ACC112 (cell line): ENCODE measurements around the gene ADGRF1.

Experiments
- H2AFZ ChIP-seq: fragments of 200-600 bp; sonication (generic); one replicate; pipeline ENCODE4 v1.6.0; 2017; ENCODE audit warnings: antibody characterized with exemption, low read length; ENCODE audit not compliant: unreplicated experiment
- H3K27ac ChIP-seq: fragments of 200-600 bp; sonication (generic); 2 replicates; pipeline ENCODE4 v1.5.1; 2014; ENCODE audit warnings: low read depth, mild to moderate bottlenecking, antibody characterized with exemption, low read length, moderate library complexity
- H3K27me3 ChIP-seq: fragments of 200-600 bp; sonication (generic); 2 replicates; pipeline ENCODE4 v1.6.1; 2014; ENCODE audit warnings: mild to moderate bottlenecking, antibody characterized with exemption, low read length, moderate library complexity, mixed read lengths; ENCODE audit not compliant: insufficient read depth
- H3K36me3 ChIP-seq: fragments of 200-600 bp; sonication (generic); 2 replicates; pipeline ENCODE4 v1.6.1; 2016; ENCODE audit warnings: mild to moderate bottlenecking, antibody characterized with exemption, low read length, moderate library complexity, mixed read lengths; ENCODE audit not compliant: insufficient read depth
- H3K4me1 ChIP-seq: fragments of 200-600 bp; sonication (generic); one replicate; pipeline ENCODE4 v1.6.1; 2016; ENCODE audit warnings: low read length, mixed read lengths; ENCODE audit not compliant: insufficient read depth, unreplicated experiment, control insufficient read depth
- H3K4me3 ChIP-seq: fragments of 200-600 bp; sonication (generic); 2 replicates; pipeline ENCODE4 v1.5.1; 2014; ENCODE audit warnings: mild to moderate bottlenecking, low read depth, low read length
- H3K79me2 ChIP-seq: fragments of 200-600 bp; sonication (generic); one replicate; pipeline ENCODE4 v1.6.0; 2016; ENCODE audit warnings: low read length; ENCODE audit not compliant: control insufficient read depth, unreplicated experiment, insufficient read depth

The ADGRF1 gene

GRCh38 chr6:47041741-47042140 lies 391 bp downstream of the ADGRF1 start:
- H3K36me3 ChIP-seq: no peaks in the 10 kb centered on the region
- no peaks in the 10 kb centered on the region for H3K4me1 ChIP-seq
- no peaks in the 10 kb centered on the region for H3K79me2 ChIP-seq
- no peak overlapping the region for H3K27ac ChIP-seq
- no peak overlapping the region for H3K4me3 ChIP-seq
- H2AFZ ChIP-seq: no peak overlapping the region
- peaks cover 6% of the 10 kb centered on the region for H3K27me3 ChIP-seq

GRCh38 chr6:47034926-47035325 lies 7.2 kb downstream of the ADGRF1 start:
- Histone ChIP-seq H3K27ac (no peak overlapping the region), H3K27me3 (peaks cover 41% of the 10 kb centered on the region), H2AFZ (no peak overlapping the region), H3K4me1 (no peaks in the 10 kb centered on the region), H3K4me3 (no peak overlapping the region), H3K36me3 (no peaks in the 10 kb centered on the region), H3K79me2 (no peaks in the 10 kb centered on the region)

DNA sequence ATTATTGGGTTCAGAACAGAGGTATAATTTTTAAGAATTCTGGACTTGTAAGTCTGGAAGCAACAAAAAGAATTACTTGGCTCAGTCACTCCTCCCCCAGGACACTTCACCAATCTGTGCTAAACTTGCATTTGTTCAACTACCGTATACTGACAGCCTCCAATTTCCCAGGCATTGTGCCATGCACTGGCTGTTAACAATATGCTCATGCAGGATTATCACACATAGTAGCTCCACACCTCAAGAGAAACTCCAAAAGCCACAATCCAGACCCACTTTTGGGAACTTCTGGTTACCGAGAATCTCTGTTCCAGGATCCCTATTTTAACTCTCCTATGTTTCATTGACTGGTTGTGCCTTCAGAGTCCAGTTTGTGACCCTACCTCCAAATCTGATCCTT lies 7.7 kb downstream of the ADGRF1 start:
- Histone ChIP-seq H3K36me3 (no peaks in the 10 kb centered on the region), H3K4me3 (no peak overlapping the region), H3K27ac (no peak overlapping the region), H3K79me2 (no peaks in the 10 kb centered on the region), H2AFZ (no peak overlapping the region), H3K4me1 (no peaks in the 10 kb centered on the region), H3K27me3 (peaks cover 44% of the 10 kb centered on the region)

GRCh38 chr6:47032974-47033765 lies 9.0 kb downstream of the ADGRF1 start:
- Histone ChIP-seq H3K4me1 (no peaks in the 10 kb centered on the region), H2AFZ (no peak overlapping the region), H3K79me2 (no peaks in the 10 kb centered on the region), H3K27me3 (peaks cover 44% of the 10 kb centered on the region), H3K27ac (no peak overlapping the region), H3K4me3 (no peak overlapping the region), H3K36me3 (no peaks in the 10 kb centered on the region)

DNA sequence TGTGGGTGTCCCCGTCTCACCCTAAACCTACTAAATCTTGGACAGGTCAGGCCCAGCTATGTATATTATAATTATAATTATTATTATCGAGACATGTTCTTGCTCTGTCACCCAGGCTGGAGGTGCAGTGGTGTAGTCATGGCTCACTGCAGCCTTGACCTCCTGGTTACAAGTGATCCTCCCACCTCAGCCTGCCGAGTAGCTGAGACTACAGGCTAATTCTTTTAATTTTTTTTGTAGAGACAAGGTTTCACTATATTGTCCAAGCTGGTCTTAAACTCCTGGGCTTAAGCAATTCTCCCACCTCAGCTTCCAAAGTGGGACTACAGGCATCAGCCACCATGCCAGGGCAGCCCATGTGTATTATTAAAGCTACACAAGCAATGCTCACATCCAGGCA lies 10.5 kb downstream of the ADGRF1 start:
- H3K27me3 ChIP-seq: peaks cover 37% of the 10 kb centered on the region
- no peak overlapping the region for H3K27ac ChIP-seq
- no peaks in the 10 kb centered on the region for H3K36me3 ChIP-seq
- no peak overlapping the region for H2AFZ ChIP-seq
- no peaks in the 10 kb centered on the region for H3K79me2 ChIP-seq
- no peaks in the 10 kb centered on the region for H3K4me1 ChIP-seq
- H3K4me3 ChIP-seq: no peak overlapping the region

DNA sequence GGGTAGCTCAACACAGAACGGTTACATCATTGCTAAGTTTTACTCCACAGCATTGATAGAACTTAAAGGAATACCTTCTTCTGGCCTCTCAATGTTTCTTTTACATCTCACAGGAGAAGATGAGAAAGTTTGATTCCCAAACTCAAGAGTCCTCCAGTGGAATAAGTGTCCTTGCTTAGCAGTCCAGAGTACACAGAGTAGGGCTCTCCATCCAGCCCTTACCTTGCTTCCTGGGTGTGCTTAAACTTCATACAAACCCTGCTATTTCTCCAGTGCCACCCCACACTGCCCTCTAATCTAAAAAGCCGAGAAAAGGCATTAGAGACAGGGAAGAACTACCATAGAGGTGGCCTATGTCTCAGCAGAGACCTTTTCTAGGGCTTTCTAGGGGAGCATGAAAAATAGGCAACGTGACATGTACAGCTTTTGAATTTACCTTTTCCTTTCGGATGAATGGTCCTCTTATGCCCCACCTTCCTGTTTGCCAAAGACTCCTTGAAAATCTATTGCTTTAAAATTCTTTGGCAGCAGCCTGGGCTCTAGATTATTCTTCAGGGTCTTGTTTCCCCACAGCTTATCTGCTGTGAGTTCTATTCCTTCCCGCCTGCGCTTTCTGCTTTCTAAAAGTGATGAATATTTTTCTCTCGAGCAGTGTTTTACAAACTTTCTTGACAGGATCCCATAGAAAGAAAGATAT lies 12.1 kb downstream of the ADGRF1 start:
- no peaks in the 10 kb centered on the region for H3K36me3 ChIP-seq
- no peaks in the 10 kb centered on the region for H3K4me1 ChIP-seq
- no peak overlapping the region for H3K27ac ChIP-seq
- no peak overlapping the region for H2AFZ ChIP-seq
- H3K79me2 ChIP-seq: no peaks in the 10 kb centered on the region
- H3K27me3 ChIP-seq: peaks cover 35% of the 10 kb centered on the region
- no peak overlapping the region for H3K4me3 ChIP-seq

- peaks cover 28% of the 10 kb centered on the region for H3K27me3 ChIP-seq
- no peak overlapping the region for H3K27ac ChIP-seq
- H3K36me3 ChIP-seq: no peaks in the 10 kb centered on the region
- H2AFZ ChIP-seq: no peak overlapping the region
- no peaks in the 10 kb centered on the region for H3K79me2 ChIP-seq
- no peak overlapping the region for H3K4me3 ChIP-seq
- no peaks in the 10 kb centered on the region for H3K4me1 ChIP-seq
Measured at GRCh38 chr6:47028835-47029360, 13.2 kb downstream of the ADGRF1 start.

- no peaks in the 10 kb centered on the region for H3K36me3 ChIP-seq
- no peak overlapping the region for H3K4me3 ChIP-seq
- no peak overlapping the region for H2AFZ ChIP-seq
- no peak overlapping the region for H3K27ac ChIP-seq
- H3K27me3 ChIP-seq: peaks cover 26% of the 10 kb centered on the region
- no peaks in the 10 kb centered on the region for H3K79me2 ChIP-seq
- H3K4me1 ChIP-seq: no peaks in the 10 kb centered on the region
Measured at GRCh38 chr6:47027315-47027714, 14.8 kb downstream of the ADGRF1 start.

GRCh38 chr6:47026679-47027078 lies 15.5 kb downstream of the ADGRF1 start:
- Histone ChIP-seq H3K36me3 (no peaks in the 10 kb centered on the region), H3K27me3 (peaks cover 28% of the 10 kb centered on the region), H3K79me2 (no peaks in the 10 kb centered on the region)

GRCh38 chr6:47023573-47023972 lies 18.6 kb downstream of the ADGRF1 start:
- Histone ChIP-seq H3K27me3 (peaks cover 32% of the 10 kb centered on the region), H2AFZ (no peak overlapping the region), H3K79me2 (no peaks in the 10 kb centered on the region), H3K4me1 (no peaks in the 10 kb centered on the region), H3K27ac (no peak overlapping the region), H3K4me3 (no peak overlapping the region), H3K36me3 (no peaks in the 10 kb centered on the region)

More at GRCh38 chr6:47026679-47027078, 15.5 kb downstream of the ADGRF1 start:
- Histone ChIP-seq H2AFZ (no peak overlapping the region), H3K4me3 (no peak overlapping the region), H3K27ac (no peak overlapping the region), H3K4me1 (no peaks in the 10 kb centered on the region)

DNA sequence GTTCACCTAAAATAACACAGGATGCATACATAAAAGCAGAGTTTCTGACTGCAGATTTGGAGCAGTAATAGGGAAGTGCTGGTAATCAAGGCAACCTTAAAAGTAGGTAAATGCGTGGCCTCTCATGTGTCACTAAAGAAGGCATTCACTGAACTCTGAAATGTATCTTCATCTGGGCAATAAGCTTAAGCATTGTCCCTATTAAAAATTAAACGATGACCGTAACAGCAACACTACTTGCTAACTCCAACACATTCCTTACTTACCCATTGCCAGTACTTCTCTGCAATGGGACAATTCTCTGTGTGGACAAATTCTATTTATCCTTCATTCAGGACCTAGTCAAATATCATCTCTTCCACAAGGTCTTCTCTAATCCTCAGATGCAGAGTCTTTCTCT lies 19.9 kb downstream of the ADGRF1 start:
- no peak overlapping the region for H2AFZ ChIP-seq
- no peak overlapping the region for H3K27ac ChIP-seq
- no peaks in the 10 kb centered on the region for H3K4me1 ChIP-seq
- H3K4me3 ChIP-seq: no peak overlapping the region
- peaks cover 32% of the 10 kb centered on the region for H3K27me3 ChIP-seq
- H3K79me2 ChIP-seq: no peaks in the 10 kb centered on the region
- H3K36me3 ChIP-seq: no peaks in the 10 kb centered on the region
